GM12892 (cell line): ENCODE measurements around the gene ZMIZ1.

Source experiments
- POLR2A ChIP-seq: IDR thresholded peaks from 2 replicates; pipeline ENCODE4 v1.6.1; 2011; ENCODE audit warnings: low read depth, low read length, control low read depth
- POLR2AphosphoS5 ChIP-seq: IDR thresholded peaks from 2 replicates; pipeline ENCODE4 v1.6.1; 2011; ENCODE audit warnings: low read depth, low read length, control low read depth
- TAF1 ChIP-seq: IDR thresholded peaks from 2 replicates; pipeline ENCODE4 v1.6.1; 2011; ENCODE audit warnings: low read depth, mild to moderate bottlenecking, control low read depth, low read length, borderline replicate concordance

DNA sequence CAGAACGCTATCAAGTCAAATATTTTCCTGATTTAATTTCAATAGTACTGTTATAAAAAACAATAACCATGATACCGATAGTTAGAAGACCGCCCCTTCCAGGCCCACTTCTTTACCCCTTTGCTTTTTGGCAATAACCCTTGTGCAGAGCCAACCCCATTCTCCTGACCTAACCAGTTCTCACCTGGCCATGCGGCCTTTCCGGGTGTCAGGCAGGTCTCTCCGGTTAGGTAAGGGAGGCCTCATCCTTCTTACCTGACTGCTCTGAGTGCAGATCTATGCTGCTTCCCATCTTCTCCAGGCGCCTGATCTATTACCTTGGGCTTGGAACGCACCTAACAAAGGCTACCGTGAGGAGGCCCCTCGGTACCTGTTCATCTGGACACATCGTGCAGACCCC, 26.6 kb downstream of the ZMIZ1 start:
- no peak for TF ChIP-seq POLR2AphosphoS5
- no peak for TF ChIP-seq TAF1
- no peak for TF ChIP-seq POLR2A
